GM21529 (cell line): Measurements from ENCODE around the gene ADAMTS6.

ENCODE experiments used
- ATAC-seq: cut with Tn5 transposase; IDR thresholded peaks from one replicate; pipeline ENCODE4 v1.9.1; 2021; ENCODE audit not compliant: unreplicated experiment

ADAMTS6 gene

DNA sequence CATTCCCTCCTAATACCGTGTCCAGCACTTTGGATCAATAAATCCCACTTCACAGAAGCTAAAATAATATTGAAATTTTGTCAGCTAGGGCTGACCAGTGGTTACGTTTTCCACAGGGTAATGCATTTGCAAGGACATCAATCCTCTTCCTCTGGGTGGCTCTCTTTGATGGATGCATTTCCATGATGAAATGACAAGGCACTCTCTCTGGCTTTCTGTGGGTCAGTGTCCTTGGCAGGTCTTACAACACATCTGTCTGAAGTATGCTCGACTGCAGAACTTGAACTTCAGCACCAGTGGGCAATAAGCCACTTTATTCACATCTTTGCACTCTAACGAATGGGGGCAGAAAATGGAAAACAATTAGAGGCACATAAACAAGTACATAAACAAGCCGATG, 330.1 kb downstream of the ADAMTS6 start:
- no peak for ATAC-seq

DNA sequence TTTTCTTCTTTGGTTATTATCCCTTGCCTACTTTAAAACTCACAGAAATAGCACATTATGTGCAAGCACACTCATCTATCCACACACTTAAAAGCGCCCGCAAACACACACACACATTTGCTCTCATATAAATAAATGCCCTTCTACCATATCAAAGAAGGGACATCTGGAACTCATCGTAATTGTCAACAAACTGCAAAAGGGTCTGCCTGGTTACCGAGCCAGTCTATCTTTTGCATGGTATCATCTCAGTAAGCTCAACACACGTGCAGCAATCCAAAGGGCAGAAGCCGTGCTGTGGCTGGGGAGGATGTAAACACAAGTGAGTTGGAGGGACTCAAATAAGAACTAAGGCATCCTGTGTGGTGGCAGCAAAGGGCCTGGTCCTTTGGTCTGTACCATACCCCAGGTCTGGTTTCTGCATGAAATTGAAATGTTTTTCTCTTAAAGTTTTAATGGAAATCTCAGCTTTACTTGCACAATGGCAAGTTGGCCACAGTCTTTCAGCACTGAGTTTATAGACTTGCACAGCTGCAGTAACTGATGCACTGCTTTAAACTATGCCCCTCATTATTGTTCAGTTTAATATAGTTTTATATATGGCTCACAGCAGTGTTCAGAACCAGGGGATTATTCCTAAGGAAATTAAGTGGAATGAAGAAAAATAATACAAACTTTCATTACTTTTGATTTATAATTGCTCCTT, 331.0 kb downstream of the ADAMTS6 start:
- no peak for ATAC-seq

- no peak for ATAC-seq
Observed at GRCh38 chr5:65149827-65150226, 331.9 kb downstream of the ADAMTS6 start.

DNA sequence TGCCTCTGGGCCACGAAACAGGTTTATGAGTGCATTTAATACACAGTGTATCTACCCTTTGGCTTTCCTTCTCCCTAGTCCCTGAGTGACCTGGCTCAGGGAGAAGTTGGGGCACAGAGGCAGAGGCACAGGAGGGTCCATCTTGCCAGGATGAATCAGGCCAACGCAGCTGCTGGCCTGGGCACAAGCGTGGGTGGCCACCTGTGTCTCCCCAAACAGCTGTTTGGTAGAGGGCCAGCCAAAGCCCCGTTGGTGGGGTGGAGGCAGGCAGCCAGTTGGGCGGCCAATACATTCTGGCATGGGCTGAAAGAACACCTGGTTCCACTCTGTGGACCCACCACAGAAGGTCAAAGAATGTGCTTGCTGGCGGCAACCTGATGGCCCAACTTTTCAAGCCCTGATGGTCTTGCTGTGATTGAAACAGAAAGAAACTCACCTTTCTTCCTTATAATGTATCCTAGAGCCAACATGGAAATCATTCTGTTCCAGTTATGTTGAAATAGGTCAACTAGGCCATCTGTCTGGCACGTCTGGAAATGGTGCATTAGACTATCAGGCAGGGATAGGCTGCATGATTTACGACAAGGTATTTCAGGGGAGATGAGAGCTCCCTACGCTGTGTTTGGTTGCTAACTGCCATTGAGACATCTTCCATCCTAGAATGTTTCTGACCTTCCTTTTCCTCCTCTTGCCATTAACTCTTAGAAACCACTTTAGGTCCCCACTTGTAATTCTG, 337.4 kb downstream of the ADAMTS6 start:
- no peak for ATAC-seq

GRCh38 chr5:65142511-65143011, 339.2 kb downstream of the ADAMTS6 start:
- ATAC-seq, result no peak

GRCh38 chr5:65142016-65142415, 339.7 kb downstream of the ADAMTS6 start:
- no peak for ATAC-seq

- ATAC-seq, result no peak
Observed at GRCh38 chr5:65141493-65141892, 340.2 kb downstream of the ADAMTS6 start.

GRCh38 chr5:65137631-65138030, 344.1 kb downstream of the ADAMTS6 start:
- no peak for ATAC-seq

- no peak for ATAC-seq
Observed at GRCh38 chr5:65133477-65134110, 348.1 kb downstream of the ADAMTS6 start.

DNA sequence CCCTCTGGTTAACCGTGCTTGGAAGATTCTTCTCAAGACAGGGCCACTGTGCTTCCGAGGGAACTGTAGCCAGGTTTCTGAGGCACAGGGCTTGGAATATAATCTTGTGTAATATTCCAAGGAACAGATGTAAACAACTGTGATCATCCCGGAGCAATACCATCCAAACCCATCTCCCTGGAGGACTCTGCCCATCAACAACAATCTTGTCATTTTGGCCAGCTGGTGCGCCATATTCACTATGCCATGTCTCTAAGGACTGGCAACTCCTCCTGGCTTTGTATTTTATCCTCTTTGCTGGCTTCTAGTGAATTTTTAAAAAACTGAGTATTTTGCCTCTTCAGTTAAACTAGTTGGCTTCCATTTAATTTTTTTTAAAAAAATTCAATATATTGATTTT, 349.3 kb downstream of the ADAMTS6 start:
- no peak for ATAC-seq

DNA sequence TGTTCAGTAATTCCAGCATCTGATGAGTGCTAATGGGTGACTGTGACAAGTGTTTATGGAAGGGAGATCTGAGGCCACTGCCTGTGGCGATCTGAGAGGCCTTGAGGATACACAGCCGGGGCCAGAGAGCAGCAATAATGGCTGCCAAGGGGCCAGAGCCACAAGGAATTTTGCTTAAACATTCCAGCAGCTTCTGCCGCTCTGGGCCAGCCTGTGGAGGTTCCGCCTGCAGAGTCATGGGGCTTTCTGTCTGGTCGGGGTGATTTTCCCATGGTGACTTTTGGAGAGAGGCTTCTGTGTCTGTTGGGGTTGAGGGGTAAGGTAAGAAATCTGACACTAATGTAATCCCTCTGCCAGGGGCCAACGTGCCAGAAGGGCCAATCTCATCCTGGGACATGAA, 353.5 kb downstream of the ADAMTS6 start:
- ATAC-seq, result no peak

DNA sequence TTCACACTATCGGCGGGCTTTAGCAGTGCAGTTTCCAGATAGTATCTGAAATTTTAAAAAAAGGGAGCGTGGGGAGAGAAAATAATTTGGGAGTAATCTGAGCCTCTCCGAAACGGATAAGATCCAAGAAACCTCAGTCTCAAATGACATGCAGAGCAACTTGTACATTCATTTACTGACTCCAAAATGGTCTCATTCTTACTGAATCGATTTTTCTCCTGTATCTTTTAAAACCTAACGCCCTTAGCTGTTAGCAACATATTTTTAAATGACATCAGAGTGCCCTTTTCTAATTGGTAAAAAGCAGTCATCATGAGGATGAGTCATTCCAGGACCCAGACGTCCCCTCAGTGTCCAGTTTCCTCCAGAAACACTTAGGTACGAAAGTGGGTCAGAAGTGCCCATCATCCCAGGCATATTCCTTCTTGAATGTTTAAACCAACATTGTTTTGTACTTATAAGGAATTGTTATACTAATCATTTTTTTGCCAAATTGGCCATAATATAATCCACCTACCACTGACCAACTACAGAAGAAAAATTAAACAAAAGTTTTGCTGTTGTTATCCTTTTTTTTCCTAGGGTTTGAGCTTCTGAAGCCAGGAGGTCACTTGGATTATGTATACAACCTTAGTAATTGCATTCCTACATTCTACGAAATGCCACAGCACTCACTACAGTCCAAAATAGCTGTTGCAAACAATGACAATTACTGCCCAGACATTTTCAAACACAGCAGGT, 354.4 kb downstream of the ADAMTS6 start:
- no peak for ATAC-seq

GRCh38 chr5:65126542-65127069, 355.1 kb downstream of the ADAMTS6 start:
- ATAC-seq, result no peak

DNA sequence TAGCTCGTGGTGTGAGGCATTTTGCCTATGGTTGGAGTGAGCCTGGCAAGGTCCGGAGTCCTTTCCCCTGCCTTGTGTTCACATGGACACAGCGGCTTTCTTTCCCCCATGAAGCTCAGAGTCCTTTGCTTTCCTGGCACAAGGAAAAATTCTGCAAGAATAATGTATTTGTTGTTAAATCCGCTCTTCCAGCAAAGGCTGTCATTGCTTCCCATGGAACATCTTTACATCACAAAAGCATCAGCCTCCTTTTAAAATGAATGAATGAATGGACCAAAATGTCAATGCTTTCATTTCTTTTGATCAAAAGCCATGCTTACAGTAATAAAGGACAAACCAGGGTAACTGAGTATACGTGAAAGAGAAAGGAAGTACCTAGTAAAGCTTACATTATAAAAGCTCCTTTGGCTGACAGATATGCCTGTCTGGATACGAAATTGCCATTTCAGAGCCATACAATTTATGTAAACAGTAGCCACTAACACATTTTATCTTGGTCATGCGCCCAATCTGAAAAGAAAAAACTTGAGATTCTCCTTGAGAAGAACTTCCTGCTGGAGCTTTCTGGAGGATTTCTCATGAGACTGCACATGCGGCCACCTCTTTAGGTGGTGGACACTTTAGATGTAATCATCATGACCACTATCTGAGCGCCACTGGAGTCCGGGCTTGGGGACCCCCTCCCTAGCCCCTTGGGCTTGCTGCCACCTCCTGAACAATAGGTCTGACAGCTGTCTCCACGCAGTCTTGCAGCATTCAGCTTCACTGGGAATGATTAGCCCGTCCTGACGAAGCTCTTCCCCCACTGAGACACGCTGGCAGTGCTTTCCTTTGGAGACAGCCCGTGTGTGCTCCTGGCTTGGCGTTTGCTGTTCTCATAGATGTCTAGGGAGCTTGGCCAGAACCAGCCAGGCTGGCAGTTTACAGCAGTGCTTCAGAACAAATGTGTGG, 355.9 kb downstream of the ADAMTS6 start:
- ATAC-seq, result no peak

GRCh38 chr5:65121880-65122436, 359.8 kb downstream of the ADAMTS6 start:
- no peak for ATAC-seq

- ATAC-seq, result no peak
Observed at GRCh38 chr5:65120371-65120967, 361.3 kb downstream of the ADAMTS6 start.

DNA sequence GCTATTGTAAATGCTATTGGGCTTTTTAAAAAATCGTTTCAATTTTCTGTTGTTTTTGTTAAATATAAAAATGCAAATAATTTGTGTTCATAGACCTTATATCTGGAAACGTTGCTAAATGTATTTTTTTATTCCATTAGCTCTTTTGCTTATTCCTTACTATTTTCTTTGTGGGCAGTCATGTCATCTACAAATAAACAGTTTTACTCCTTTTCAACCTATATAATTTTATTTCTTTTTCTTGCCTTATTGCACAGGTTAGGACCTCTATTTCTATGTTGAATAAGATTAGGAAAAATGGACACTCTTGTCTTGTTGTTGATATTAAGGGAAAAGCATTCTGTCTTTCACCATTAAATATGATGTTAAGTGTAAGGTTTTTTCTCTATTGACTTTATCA, 364.2 kb downstream of the ADAMTS6 start:
- no peak for ATAC-seq

- no peak for ATAC-seq
Observed at GRCh38 chr5:65113771-65114170, 367.9 kb downstream of the ADAMTS6 start.

GRCh38 chr5:65111961-65112658, 369.6 kb downstream of the ADAMTS6 start:
- no peak for ATAC-seq
